IPS-20b (cell line): ENCODE data around the gene PCYT1A.
"Not testable (repeated sequence)": the region's sequence is repeated elsewhere in the genome, so short reads cannot be mapped to it uniquely, and the experiment has no call there.

Experiments used
- H3K27ac ChIP-seq: one replicate; pipeline ENCODE4 v1.5.1; 2013; ENCODE audit warnings: low read length
- H3K27me3 ChIP-seq: 2 replicates; pipeline ENCODE4 v1.6.1; 2013; ENCODE audit warnings: mild to moderate bottlenecking, low read length, inconsistent platforms; ENCODE audit not compliant: insufficient read depth
- H3K36me3 ChIP-seq: 2 replicates; pipeline ENCODE4 v1.6.1; 2013; ENCODE audit warnings: low read depth, mild to moderate bottlenecking, inconsistent platforms, low read length, moderate library complexity; ENCODE audit not compliant: insufficient read depth
- H3K4me1 ChIP-seq: 2 replicates; pipeline ENCODE4 v1.6.1; 2013; ENCODE audit warnings: mild to moderate bottlenecking, control low read depth, inconsistent platforms, low read length, moderate library complexity; ENCODE audit not compliant: insufficient read depth
- H3K4me3 ChIP-seq: 2 replicates; pipeline ENCODE4 v1.5.1; 2013; ENCODE audit warnings: mild to moderate bottlenecking, low read length, inconsistent platforms
- H3K9ac ChIP-seq: 2 replicates; pipeline ENCODE4 v1.6.1; 2013; ENCODE audit warnings: low read depth, mild to moderate bottlenecking, inconsistent platforms, low read length, moderate library complexity
- H3K9me3 ChIP-seq: 2 replicates; pipeline ENCODE4 v1.6.1; 2013; ENCODE audit warnings: mild to moderate bottlenecking, low read depth, low read length, inconsistent platforms; ENCODE audit not compliant: insufficient read depth

The PCYT1A gene

GRCh38 chr3:196208942-196209695 lies 78.4 kb downstream of the PCYT1A start:
- no peaks in the 10 kb centered on the region for H3K4me1 ChIP-seq
- no peaks in the 10 kb centered on the region for H3K36me3 ChIP-seq
- H3K27me3 ChIP-seq, result peaks cover 19% of the 10 kb centered on the region
- no peak overlapping the region for H3K4me3 ChIP-seq
- H3K9me3 ChIP-seq, result no peaks in the 10 kb centered on the region
- no peak overlapping the region for H3K9ac ChIP-seq
- no peak overlapping the region for H3K27ac ChIP-seq

- H3K36me3 ChIP-seq, result no peaks in the 10 kb centered on the region
- peak overlapping the region; percentile 81 for H3K4me3 ChIP-seq
- no peak overlapping the region for H3K9ac ChIP-seq
- H3K4me1 ChIP-seq, result no peaks in the 10 kb centered on the region
- peaks cover 19% of the 10 kb centered on the region for H3K27me3 ChIP-seq
- H3K27ac ChIP-seq, result no peak overlapping the region
- no peaks in the 10 kb centered on the region for H3K9me3 ChIP-seq
Observed at GRCh38 chr3:196207833-196208607, 79.5 kb downstream of the PCYT1A start.

- Histone ChIP-seq H3K27ac (no peak overlapping the region), H3K4me1 (no peaks in the 10 kb centered on the region), H3K27me3 (peaks cover 19% of the 10 kb centered on the region), H3K9ac (peak overlapping the region; percentile 27; the same call in 1 of the 2 replicates), H3K4me3 (peak overlapping the region; percentile 75), H3K36me3 (no peaks in the 10 kb centered on the region), H3K9me3 (no peaks in the 10 kb centered on the region)
Observed at GRCh38 chr3:196207159-196207832, 80.2 kb downstream of the PCYT1A start.

- not testable (repeated sequence) for H3K9ac ChIP-seq, H3K4me3 ChIP-seq, H3K9me3 ChIP-seq, H3K27ac ChIP-seq, H3K4me1 ChIP-seq, H3K36me3 ChIP-seq
- peaks cover 19% of the 10 kb centered on the region for H3K27me3 ChIP-seq
Observed at GRCh38 chr3:196205442-196206205, 81.9 kb downstream of the PCYT1A start.

- H3K4me3 ChIP-seq, result no peak overlapping the region
- H3K4me1 ChIP-seq, result no peaks in the 10 kb centered on the region
- H3K27me3 ChIP-seq, result peaks cover 17% of the 10 kb centered on the region
- H3K9ac ChIP-seq, result no peak overlapping the region
- no peaks in the 10 kb centered on the region for H3K36me3 ChIP-seq
- no peak overlapping the region for H3K27ac ChIP-seq
- H3K9me3 ChIP-seq, result no peaks in the 10 kb centered on the region
Observed at GRCh38 chr3:196203846-196204245, 83.7 kb downstream of the PCYT1A start.

- Histone ChIP-seq H3K4me3 (no peak overlapping the region), H3K36me3 (no peaks in the 10 kb centered on the region), H3K4me1 (no peaks in the 10 kb centered on the region), H3K9ac (no peak overlapping the region), H3K9me3 (no peaks in the 10 kb centered on the region), H3K27me3 (peaks cover 11% of the 10 kb centered on the region), H3K27ac (no peak overlapping the region)
Observed at GRCh38 chr3:196202516-196202970, 85.0 kb downstream of the PCYT1A start.

- H3K27ac ChIP-seq, result no peak overlapping the region
- no peaks in the 10 kb centered on the region for H3K27me3 ChIP-seq
- H3K36me3 ChIP-seq, result no peaks in the 10 kb centered on the region
- no peak overlapping the region for H3K9ac ChIP-seq
- no peaks in the 10 kb centered on the region for H3K9me3 ChIP-seq
- no peak overlapping the region for H3K4me3 ChIP-seq
- no peaks in the 10 kb centered on the region for H3K4me1 ChIP-seq
Observed at GRCh38 chr3:196198771-196199753, 88.5 kb downstream of the PCYT1A start.

- Histone ChIP-seq H3K27ac (no peak overlapping the region), H3K4me3 (no peak overlapping the region), H3K27me3 (no peaks in the 10 kb centered on the region), H3K4me1 (no peaks in the 10 kb centered on the region), H3K36me3 (no peaks in the 10 kb centered on the region), H3K9ac (no peak overlapping the region), H3K9me3 (no peaks in the 10 kb centered on the region)
Observed at GRCh38 chr3:196198081-196198675, 89.3 kb downstream of the PCYT1A start.

GRCh38 chr3:196197524-196197923 lies 90.0 kb downstream of the PCYT1A start:
- no peak overlapping the region for H3K4me3 ChIP-seq
- no peaks in the 10 kb centered on the region for H3K9me3 ChIP-seq
- H3K27me3 ChIP-seq, result no peaks in the 10 kb centered on the region
- H3K36me3 ChIP-seq, result no peaks in the 10 kb centered on the region
- H3K27ac ChIP-seq, result no peak overlapping the region
- H3K9ac ChIP-seq, result no peak overlapping the region
- no peaks in the 10 kb centered on the region; the same call in 1 of the 2 replicates for H3K4me1 ChIP-seq

GRCh38 chr3:196195664-196196265 lies 91.8 kb downstream of the PCYT1A start:
- Histone ChIP-seq H3K27me3 (no peaks in the 10 kb centered on the region), H3K36me3 (no peaks in the 10 kb centered on the region), H3K4me3 (no peak overlapping the region), H3K4me1 (no peaks in the 10 kb centered on the region; the same call in 1 of the 2 replicates), H3K9me3 (no peaks in the 10 kb centered on the region), H3K9ac (no peak overlapping the region), H3K27ac (no peak overlapping the region)
